Measurements from ENCODE around the gene RFX1.
"Not testable (repeated sequence)": the region's sequence is repeated elsewhere in the genome, so short reads cannot be mapped to it uniquely, and the experiment has no call there.

Gene RFX1

DNA sequence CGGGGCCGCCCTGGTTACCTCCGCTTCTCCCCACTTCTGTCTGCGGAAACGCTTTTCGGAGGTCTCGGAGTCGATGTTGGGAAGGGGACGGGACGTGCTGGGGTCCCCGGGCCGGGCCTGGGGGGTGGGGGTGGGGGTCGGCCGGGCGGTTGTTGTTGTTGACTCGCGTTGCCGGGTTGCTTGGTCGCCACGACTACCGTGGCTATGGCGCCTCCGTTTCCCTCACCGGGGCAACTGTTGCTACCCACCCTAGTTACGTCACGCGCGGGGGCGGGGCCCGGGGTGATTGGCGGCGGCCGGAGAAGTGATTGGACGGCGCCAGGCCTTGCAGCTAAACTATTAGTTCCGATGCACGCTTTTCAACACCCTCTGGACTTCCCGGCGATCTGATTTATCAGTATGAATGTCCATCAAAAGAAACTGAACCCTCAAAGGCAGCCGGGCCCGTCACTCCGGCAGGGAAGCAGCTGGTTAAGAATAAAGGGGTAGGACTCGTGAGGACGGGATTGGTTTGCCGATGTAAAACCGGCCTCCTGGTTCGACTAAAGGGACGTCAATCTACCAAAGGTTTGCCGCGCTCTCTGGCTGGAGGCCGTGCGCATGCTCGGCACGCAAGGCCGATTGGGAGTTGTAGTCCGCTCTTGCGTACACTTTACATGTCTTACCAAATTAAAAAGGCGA, at the start of gene RFX1:
Gene RFX1, minus strand, starts transcription at position 236 of the 681 bp plus-strand sequence. CDS start 12,477 bp downstream, outside the sequence.
- DNase-seq, result peak; percentile 100

DNA sequence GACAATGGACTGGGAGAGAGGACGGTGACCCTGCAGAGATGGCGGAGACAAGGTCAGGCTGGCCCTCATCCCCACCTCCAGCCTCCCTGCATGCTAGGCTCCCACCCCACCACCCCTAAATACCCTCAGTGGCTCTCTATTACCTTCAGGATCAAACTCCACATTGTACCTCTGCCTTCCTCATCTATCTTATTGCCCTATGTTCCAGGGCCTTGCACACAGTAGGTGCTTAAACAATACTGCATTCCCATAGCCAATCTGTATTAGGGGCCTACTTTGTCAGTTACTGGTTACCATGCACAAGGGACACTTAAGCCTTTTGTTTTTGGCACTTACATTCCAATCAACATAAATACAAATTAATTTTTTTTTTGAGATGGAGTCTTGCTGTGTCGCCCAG, 49.3 kb upstream of the RFX1 start:
- DNase-seq, result no peak

DNA sequence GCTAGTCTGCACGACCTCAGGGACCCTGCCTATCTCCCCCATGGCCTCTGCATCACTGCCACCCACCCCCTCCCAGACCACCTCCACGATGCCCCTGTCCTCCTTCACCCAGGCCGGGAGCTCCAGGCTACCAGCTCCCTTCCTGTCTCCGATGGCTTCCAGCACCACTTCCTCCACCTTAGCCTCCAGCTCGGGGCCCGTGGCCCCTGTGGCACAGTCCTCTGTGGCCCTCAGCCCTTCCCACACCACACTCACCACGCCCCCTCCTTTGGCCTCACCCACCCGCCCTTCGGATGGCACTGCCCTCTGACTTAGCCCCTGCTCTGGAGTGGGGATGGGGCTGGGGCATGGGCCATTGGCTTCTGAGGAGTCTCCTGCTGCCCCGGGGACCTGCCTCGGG, 48.6 kb upstream of the RFX1 start:
- no peak for DNase-seq

DNA sequence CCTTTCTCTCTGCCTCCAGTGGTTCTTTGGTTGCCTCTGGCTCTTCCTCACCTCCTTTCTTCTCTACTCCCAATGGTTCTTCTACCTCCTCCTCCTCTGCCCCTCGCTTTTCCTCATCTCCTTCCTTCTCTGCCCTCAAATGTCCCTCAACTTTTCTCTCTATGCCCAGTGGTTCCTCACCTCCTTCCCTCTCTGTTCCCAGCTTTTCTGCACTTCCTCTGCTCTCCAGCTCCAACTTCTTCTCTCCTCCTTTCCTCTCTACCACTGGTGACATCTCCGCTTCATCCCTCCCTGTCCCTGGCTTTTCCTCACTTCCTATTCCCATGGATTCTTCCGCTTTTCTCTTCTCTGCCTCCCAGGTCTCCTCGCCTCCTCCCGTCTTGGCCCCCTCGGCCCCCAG, 48.0 kb upstream of the RFX1 start:
- no peak for DNase-seq

GRCh38 chr19:14053500-14053899, 47.4 kb upstream of the RFX1 start:
- no peak for DNase-seq

GRCh38 chr19:14053032-14053431, 46.9 kb upstream of the RFX1 start:
- DNase-seq, result no peak

DNA sequence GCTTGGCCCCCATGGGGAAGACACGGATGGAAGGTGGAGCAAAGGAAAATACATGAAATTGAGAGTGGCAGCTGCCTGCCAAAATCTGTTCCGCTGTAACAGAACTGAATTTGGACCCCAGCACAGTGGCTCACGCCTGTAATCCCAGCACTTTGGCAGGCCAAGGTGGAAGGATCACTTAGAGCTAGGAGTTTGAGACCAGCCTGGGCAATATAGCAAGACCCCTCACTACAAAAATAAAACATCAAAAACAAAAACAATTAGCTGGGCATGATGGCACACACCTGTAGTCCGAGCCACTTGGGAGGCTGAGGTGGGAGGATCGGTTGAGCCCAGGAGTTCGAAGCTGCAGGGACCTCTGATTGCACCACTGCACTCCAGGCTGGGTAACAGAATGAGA, 46.4 kb upstream of the RFX1 start:
- no peak for DNase-seq

DNA sequence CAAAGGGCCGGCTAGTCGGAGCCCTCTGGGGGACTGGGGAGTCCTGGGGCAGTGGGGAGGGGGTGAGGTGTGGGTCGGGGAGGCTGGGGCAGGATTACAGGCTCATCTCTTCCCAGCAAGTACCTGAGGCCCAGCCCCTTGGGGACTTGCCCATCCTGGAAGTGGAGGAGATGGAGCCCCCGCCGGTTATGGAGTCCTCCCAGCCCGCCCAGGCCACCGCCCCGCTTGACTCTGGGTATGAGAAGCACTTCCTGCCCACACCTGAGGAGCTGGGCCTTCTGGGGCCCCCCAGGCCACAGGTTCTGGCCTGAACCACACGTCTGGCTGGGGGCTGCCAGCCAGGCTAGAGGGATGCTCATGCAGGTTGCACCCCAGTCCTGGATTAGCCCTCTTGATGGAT, 45.9 kb upstream of the RFX1 start:
- no peak for DNase-seq

- DNase-seq, result not testable (repeated sequence)
These were observed 44.8 kb upstream of the RFX1 start for GRCh38 chr19:14050961-14051360.

- no peak for DNase-seq
These were observed 44.4 kb upstream of the RFX1 start for GRCh38 chr19:14050512-14050911.

DNA sequence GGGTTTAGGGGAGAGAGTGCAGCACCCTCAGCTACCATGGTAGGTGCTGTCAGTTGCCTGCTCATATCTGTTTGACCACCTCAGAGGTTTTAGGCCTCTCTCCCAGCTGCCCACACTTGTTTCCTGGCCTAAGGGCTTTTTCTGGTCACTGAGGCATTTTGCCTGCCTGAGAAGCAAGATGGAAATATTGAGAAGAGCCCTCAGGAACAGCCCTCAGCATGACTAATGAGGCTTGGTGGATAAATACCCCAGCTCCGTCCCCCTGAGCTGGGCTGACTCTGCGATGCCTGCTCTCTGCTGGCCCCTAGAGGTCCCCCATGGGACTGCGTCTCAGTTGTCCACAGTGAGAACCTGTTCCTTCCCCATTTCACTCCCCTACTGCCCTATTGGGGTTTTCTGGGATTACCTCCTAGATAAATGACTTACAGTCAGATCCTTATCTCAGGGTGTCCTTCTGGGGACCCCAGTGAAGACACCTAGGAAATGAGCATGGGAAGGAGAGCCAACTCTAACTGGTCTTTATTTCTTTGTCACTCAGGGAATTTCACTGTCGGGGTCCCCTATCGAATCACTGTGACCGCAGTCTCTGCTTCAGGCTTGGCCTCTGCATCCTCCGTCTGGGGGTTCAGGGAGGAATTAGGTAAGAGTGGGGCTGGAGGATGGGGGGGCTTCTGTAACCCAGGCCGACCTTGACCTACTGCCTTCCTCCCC, 42.5 kb upstream of the RFX1 start:
- peak; percentile 91 for DNase-seq

- DNase-seq, result not testable (repeated sequence)
These were observed 41.7 kb upstream of the RFX1 start for GRCh38 chr19:14047866-14048265.

DNA sequence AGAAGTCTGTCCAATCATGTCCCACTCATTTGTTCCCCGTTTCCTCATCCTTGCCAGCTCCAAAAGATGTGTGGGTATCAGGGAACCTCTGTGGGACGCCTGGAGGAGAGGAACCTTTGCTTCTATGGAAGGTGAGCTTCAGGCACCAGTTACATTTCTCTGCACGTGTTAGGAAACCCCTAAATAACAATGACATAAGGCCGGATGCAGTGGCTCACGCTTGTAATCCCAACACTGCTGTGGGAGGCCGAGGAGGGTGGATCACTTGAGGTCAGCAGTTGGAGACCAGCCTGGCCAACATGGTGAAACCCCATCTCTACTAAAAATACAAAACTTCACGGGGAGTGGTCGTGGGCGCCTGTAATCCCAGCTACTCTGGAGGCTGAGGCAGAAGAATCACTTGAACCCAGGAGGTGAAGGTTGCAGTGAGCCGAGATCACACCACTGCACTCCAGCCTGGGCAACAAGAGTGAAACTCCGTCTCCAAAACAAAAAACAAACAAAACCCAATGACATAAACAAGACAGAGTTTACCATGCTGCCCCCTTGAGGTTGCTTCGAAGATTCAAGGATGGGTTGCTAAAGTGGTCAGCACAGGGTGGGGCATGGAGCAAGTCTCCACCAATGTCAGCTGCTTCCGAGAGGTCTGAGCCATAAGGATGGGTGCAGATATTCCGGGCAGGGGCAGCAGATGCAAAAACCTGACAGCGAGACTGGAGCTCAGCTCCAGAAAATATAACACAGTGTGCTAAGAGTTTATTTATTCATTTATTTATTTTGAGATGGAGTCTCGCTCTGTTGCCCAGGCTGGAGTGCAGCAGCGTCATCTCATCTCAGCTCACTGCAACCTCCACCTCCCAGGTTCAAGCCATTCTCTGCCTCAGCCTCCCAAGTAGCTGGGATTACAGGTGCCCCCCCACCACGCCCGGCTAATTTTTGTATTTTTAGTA, 36.8 kb upstream of the RFX1 start:
- peak; percentile 74 for DNase-seq

DNA sequence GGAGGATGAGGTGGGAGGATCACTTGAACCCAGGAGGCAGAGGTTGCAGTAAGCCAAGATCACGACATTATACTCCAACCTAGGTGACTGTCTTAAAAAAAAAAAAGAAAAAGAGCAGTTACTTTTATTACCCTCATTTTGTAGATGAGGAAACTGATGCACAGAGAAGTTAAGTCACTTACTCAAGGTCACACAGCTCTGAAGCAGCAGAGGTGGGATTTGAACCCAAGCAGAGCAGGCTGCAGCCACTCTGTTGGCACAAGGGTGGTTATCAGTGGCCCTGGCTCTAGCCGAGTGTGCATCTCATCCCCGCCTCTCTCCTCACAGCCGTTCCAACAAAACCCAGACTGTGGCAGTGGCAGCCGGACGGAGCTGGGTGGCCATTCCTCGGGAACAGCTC, 33.1 kb upstream of the RFX1 start:
- no peak for DNase-seq

GRCh38 chr19:14035706-14036105, 29.6 kb upstream of the RFX1 start:
- no peak for DNase-seq

- not testable (repeated sequence) for DNase-seq
These were observed 29.0 kb upstream of the RFX1 start for GRCh38 chr19:14035159-14035558.

GRCh38 chr19:14033946-14034345, 27.8 kb upstream of the RFX1 start:
- DNase-seq, result no peak

- DNase-seq, result peak; percentile 93
These were observed 25.8 kb upstream of the RFX1 start, which contains the start of gene IL27RA for GRCh38 chr19:14031719-14032480. Gene IL27RA, plus strand, starts transcription at chr19:14031762. Its CDS starts 111 bp downstream, at chr19:14031873.

DNA sequence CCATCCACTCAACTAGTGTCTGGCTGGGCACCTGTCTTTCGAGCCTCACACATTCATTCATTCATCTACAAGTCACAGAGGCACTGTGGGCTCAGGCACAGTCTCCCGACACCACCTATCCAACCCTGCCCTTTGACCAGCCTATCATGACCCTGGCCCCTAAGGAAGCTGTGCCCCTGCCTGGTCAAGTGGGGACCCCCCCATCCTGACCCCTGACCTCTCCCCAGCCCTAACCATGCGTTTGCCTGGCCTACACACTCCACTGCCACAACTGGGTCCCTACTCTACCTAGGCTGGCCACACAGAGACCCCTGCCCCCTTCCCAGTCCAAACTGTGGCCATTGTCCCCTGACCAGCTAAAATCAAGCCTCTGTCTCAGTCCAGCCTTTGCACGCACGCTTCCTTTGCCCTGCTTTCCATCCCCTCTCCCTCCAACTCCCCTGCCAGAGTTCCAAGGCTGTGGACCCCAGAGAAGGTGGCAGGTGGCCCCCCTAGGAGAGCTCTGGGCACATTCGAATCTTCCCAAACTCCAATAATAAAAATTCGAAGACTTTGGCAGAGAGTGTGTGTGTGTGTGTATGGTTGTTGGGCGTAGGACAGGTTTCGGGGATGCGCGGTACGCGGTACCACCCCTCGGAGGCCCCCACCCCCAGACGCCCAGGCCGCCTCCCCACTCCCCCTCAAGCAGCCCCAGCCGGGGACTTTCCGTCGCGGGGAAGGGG, 25.0 kb upstream of the RFX1 start:
- DNase-seq, result no peak

- no peak for DNase-seq
These were observed 22.8 kb upstream of the RFX1 start for GRCh38 chr19:14028901-14029300.

DNA sequence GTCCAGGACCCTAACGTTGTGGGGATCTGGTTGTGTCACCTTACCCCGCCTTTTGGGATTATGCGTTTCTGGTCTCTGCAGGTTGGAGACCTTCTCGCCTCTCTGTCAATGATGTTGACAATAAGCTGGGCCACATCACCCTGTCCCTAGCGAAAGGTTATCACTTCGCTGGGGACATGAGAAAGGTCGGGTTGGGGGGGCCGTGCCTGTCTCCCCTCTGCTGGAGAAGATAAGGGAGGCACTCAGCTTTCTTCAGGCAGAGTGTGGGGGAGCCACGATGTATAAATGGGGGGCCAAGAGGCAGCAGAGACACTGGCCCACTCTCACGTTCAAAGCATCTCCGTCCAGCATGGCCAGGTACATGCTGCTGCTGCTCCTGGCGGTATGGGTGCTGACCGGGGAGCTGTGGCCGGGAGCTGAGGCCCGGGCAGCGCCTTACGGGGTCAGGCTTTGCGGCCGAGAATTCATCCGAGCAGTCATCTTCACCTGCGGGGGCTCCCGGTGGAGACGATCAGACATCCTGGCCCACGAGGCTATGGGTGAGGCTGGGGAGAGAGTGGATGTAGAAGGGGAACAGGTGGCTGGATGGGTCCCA, 21.8 kb upstream of the RFX1 start, which contains the start of gene RLN3:
Gene RLN3, plus strand, starts transcription at position 293 of the 595 bp plus-strand sequence. Its CDS starts 57 bp downstream, at position 350.
- no peak for DNase-seq

Measured in activated effector memory CD4-positive, alpha-beta T cell treated with anti-CD3 and anti-CD28 coated beads, Interleukin-2, amount 50 U/mL, for 16 hours (primary cell).